ENCODE measurements around the gene MDP1. TPM values are rescaled to one million over a fixed set of nuclear protein-coding genes. Genes with fewer than 3 reads are reported as not detected.
"Not testable (repeated sequence)": the region's sequence is repeated elsewhere in the genome, so short reads cannot be mapped to it uniquely, and the experiment has no call there.

Gene MDP1
- total and polyA plus RNA-seq, 10 of the 15 experiments (the other 5 are each of a cell fraction or from before 2014, with no cell fraction given), result 10.4 to 45.8 (median 23.5) TPM

DNA sequence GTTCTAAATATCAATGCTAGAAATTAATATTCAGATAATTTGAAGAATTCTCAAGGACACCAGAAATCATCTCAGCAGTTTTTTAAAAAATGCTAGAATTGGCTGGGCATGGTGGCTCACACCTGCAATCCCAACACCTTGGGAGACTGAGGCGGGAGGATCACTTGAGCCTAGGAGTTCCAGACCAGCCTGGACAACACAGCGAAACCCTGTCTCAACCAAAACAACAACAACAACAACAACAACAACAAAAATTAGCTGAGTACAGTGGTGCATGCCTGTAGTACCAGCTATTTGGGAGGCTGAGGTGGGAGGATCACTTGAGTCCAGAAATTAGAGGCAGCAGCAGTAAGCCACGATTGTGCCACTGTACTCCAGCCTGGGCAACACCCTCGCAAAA is 3.2 kb upstream of the MDP1 start:
- ChIA-PET POLR2A (interaction anchor here (1.1 kb wide), 1 partner anchor 20 kb away, joined by 11 read pairs; no protein-coding TSS in a partner anchor), CTCF (interaction anchor here (1.5 to 3.4 kb wide), 4 partner anchors 9 to 89 kb away, joined by 5 to 24 read pairs (median 9); partner anchors contain the start of genes CIDEB and TINF2), SMC1A (ENCODE audit: uncharacterized antibody, unreplicated experiment) (interaction anchor here (0.9 to 2.0 kb wide), 2 partner anchors 13 to 15 kb away, joined by 4 to 12 read pairs; partner anchors contain the start of genes GMPR2 and NEDD8), RAD21 (ENCODE audit: unreplicated experiment) (interaction anchor here (0.7 kb wide), 1 partner anchor 81 kb away, joined by 3 read pairs; no protein-coding TSS in a partner anchor)
- FAIRE-seq (no peak), DNase-seq (ENCODE audit: low read depth, low spot score) (no peak), ATAC-seq (no peak)
- Histone ChIP-seq H3K27me3 (replicated peaks in 1 of 2; ENCODE audit: control insufficient read depth in 2 of 2, insufficient read depth in 2 of 2, low read length in 1 of 2) (no peaks in the 10 kb centered on the region), H3K36me3 (ENCODE audit: control insufficient read depth in 2 of 2, insufficient read depth in 2 of 2, low read length in 1 of 2) (peaks cover 2 to 8% of the 10 kb centered on the region in 2 experiments; a peak in 3 of 4 replicates), H3K4me3 (no peak overlapping the region), H3K4me1 (ENCODE audit: control insufficient read depth, insufficient read depth, low read length) (peaks cover 7% of the 10 kb centered on the region), H3K9ac (ENCODE audit: control insufficient read depth, insufficient read depth, low read length) (no peak overlapping the region), H3K4me2 (ENCODE audit: control insufficient read depth, insufficient read depth) (no peak overlapping the region), H3K79me2 (ENCODE audit: control insufficient read depth, insufficient read depth, low read length) (peaks cover 8% of the 10 kb centered on the region), H4K20me1 (ENCODE audit: control insufficient read depth, insufficient read depth) (no peaks in the 10 kb centered on the region), H2AFZ (ENCODE audit: control insufficient read depth, low read depth, low read length) (no peak overlapping the region), H3K9me3 (replicated peaks; ENCODE audit: control insufficient read depth, insufficient read depth, low read length) (no peaks in the 10 kb centered on the region), H3K27ac (ENCODE audit: control insufficient read depth, insufficient read depth) (no peak overlapping the region)
- TF ChIP-seq NFXL1 (IDR thresholded peaks at IDR 0.05; ENCODE audit: borderline replicate concordance) (no peak), NR2C2 (IDR thresholded peaks at IDR 0.05; ENCODE audit: borderline replicate concordance, control insufficient read depth, insufficient read length, low read depth) (no peak), ZNF622 (IDR thresholded peaks at IDR 0.05) (no peak), ETV6 (conservative IDR thresholded peaks at IDR 0.05 in 1 of 2, IDR thresholded peaks at IDR 0.05 in 1 of 2; ENCODE audit: borderline replicate concordance in 1 of 2, low read depth in 1 of 2) (no peak), SMC3 (IDR thresholded peaks at IDR 0.05; ENCODE audit: borderline replicate concordance, low read length) (no peak), MTA3 (IDR thresholded peaks at IDR 0.05; ENCODE audit: borderline replicate concordance, low read length) (no peak), POLR2AphosphoS2 (IDR thresholded peaks at IDR 0.05; ENCODE audit: low read depth, low read length) (no peak), TBL1XR1 (IDR thresholded peaks at IDR 0.05; ENCODE audit: low read depth, low read length) (no peak), ZZZ3 (IDR thresholded peaks at IDR 0.05; ENCODE audit: control insufficient read depth, insufficient read length, low read depth) (no peak), RFX5 (IDR thresholded peaks at IDR 0.05; ENCODE audit: low read depth, low read length) (no peak), SREBF2 (IDR thresholded peaks at IDR 0.05; ENCODE audit: low read length) (no peak), NFYA (IDR thresholded peaks at IDR 0.05; ENCODE audit: borderline replicate concordance, low read depth, low read length) (no peak), PAX8 (IDR thresholded peaks at IDR 0.05) (no peak)
- TF ChIP-seq, protein P1, sequence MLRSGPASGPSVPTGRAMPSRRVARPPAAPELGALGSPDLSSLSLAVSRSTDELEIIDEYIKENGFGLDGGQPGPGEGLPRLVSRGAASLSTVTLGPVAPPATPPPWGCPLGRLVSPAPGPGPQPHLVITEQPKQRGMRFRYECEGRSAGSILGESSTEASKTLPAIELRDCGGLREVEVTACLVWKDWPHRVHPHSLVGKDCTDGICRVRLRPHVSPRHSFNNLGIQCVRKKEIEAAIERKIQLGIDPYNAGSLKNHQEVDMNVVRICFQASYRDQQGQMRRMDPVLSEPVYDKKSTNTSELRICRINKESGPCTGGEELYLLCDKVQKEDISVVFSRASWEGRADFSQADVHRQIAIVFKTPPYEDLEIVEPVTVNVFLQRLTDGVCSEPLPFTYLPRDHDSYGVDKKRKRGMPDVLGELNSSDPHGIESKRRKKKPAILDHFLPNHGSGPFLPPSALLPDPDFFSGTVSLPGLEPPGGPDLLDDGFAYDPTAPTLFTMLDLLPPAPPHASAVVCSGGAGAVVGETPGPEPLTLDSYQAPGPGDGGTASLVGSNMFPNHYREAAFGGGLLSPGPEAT (IDR thresholded peaks at IDR 0.05; ENCODE audit: low read depth), result no peak
- TF ChIP-seq, protein P2, sequence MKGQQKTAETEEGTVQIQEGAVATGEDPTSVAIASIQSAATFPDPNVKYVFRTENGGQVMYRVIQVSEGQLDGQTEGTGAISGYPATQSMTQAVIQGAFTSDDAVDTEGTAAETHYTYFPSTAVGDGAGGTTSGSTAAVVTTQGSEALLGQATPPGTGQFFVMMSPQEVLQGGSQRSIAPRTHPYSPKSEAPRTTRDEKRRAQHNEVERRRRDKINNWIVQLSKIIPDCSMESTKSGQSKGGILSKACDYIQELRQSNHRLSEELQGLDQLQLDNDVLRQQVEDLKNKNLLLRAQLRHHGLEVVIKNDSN (IDR thresholded peaks at IDR 0.05; ENCODE audit: borderline replicate concordance, extremely low read length, insufficient read depth, low read depth, low read length), result no peak
- in situ Hi-C loops (cut with MboI) (no loop called here), intact Hi-C loops (cut with micrococcal nuclease; ENCODE audit: unreplicated experiment) (loop anchor here (10.0 kb wide), 1 partner anchor 204 kb away; no protein-coding TSS in a partner anchor)
- WGBS (ENCODE audit: insufficient coverage, insufficient replicate concordance, low lambda C conversion rate, missing lambda C conversion rate), result 100% methylated on average over 2 of the region's 4 CpGs
- BruUV-seq (replicated peaks), result no TSS peak

DNA sequence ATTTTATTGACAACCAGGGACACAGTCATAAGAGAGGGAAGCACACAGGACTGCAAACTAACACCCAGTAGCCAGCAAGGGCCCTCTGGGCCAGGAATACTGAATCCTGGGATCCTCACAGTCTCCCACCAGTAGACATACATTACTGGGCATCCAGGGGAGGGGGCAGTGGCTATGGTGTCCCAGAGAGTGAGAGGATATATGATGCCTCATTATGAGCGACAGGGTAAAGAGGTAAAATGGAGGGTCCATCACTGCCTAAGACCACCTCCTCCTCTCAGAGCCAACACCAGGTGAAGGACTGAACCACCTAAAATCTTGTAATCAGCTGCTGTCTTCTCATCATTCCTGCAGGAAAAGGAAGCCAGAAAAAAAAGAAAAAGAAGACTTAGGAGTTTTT is 1.0 kb upstream of the MDP1 start:
- ChIA-PET RAD21 (ENCODE audit: unreplicated experiment) (interaction anchor here (2.0 to 2.9 kb wide), 2 partner anchors 75 to 91 kb away, joined by 5 to 23 read pairs; partner anchors contain the start of genes CIDEB and EMC9), CTCF (interaction anchor here (2.9 to 6.3 kb wide), 4 partner anchors 25 to 91 kb away, joined by 18 to 54 read pairs (median 38); partner anchors contain the start of genes CIDEB, RABGGTA and TINF2), SMC1A (ENCODE audit: uncharacterized antibody, unreplicated experiment) (interaction anchor here (0.8 to 1.8 kb wide), 4 partner anchors 18 to 108 kb away, joined by 3 to 11 read pairs (median 4); partner anchors contain the start of genes CIDEB and TINF2), POLR2A (interaction anchor here (2.1 kb wide), 1 partner anchor 22 kb away, joined by 10 read pairs; the partner anchor contains the start of gene TM9SF1)
- H3K4me3 ChIP-seq; H4K20me1 ChIP-seq (ENCODE audit: control insufficient read depth, insufficient read depth); H3K4me2 ChIP-seq (ENCODE audit: control insufficient read depth, insufficient read depth); H2AFZ ChIP-seq (ENCODE audit: control insufficient read depth, low read depth, low read length); DNase-seq (ENCODE audit: low read depth, low spot score); in situ Hi-C loops (cut with MboI); FAIRE-seq; ATAC-seq; H3K9ac ChIP-seq (ENCODE audit: control insufficient read depth, insufficient read depth, low read length); H3K27ac ChIP-seq (ENCODE audit: control insufficient read depth, insufficient read depth); H3K27me3 ChIP-seq (replicated peaks in 1 of 2; ENCODE audit: control insufficient read depth in 2 of 2, insufficient read depth in 2 of 2, low read length in 1 of 2); H3K9me3 ChIP-seq (replicated peaks; ENCODE audit: control insufficient read depth, insufficient read depth, low read length); BruUV-seq (replicated peaks): not testable (repeated sequence)
- intact Hi-C loops (cut with micrococcal nuclease; ENCODE audit: unreplicated experiment), result loop anchor here (1.0 to 10.0 kb wide), 4 partner anchors 25 to 202 kb away; partner anchors contain the start of genes RABGGTA and TINF2
- 57% methylated on average over 1 of the region's 1 CpG for WGBS (ENCODE audit: insufficient coverage, insufficient replicate concordance, low lambda C conversion rate, missing lambda C conversion rate)
- Histone ChIP-seq H3K36me3 (ENCODE audit: control insufficient read depth in 2 of 2, insufficient read depth in 2 of 2, low read length in 1 of 2) (peaks cover 2 to 12% of the 10 kb centered on the region in 2 experiments), H3K79me2 (ENCODE audit: control insufficient read depth, insufficient read depth, low read length) (peaks cover 14% of the 10 kb centered on the region), H3K4me1 (ENCODE audit: control insufficient read depth, insufficient read depth, low read length) (peaks cover 13% of the 10 kb centered on the region)

Data from GM12878 (cell line).